ENCODE data around the gene THSD4. TPM values are rescaled to one million over a fixed set of nuclear protein-coding genes. Genes with fewer than 3 reads are reported as not detected.

The THSD4 gene
- total and polyA plus RNA-seq, 2 of the 8 experiments (the other 6 are each of a cell fraction or from before 2014, with no cell fraction given) = 2.5 to 6.2 TPM

DNA sequence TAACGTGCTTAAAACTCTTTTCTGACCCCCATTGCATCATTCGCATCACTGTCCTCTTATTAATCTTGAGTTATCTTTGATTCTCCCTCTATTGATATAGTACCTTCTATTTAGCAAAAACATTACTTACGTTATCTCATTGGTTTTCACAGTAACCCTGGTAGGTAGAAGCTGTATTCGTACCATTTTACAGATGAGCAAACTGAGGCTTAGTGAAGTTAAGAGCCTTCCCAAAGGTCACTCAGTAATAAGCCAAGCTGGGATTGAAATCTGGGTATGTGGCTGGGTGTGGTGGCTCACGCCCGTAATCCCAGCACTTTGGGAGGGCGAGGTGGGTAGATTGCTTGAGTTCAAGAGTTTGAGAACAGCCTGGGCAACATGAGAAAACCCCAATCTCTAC is 244.0 kb downstream of the THSD4 start:
- no peaks in the 10 kb centered on the region for H3K27me3 ChIP-seq (replicated peaks in 1 of 4; ENCODE audit: control insufficient read depth in 3 of 4, extremely low read depth in 1 of 4, insufficient read depth in 3 of 4, low read length in 3 of 4)
- H3K27ac ChIP-seq (ENCODE audit: low read depth, low read length) = no peak overlapping the region
- no peak overlapping the region for H2BK20ac ChIP-seq (ENCODE audit: low read length)
- no peaks in the 10 kb centered on the region for H3K79me1 ChIP-seq (ENCODE audit: low read depth, low read length)
- no peaks in the 10 kb centered on the region for H4K20me1 ChIP-seq (replicated peaks in 1 of 2; ENCODE audit: control insufficient read depth in 1 of 2, insufficient read depth in 2 of 2, low read length in 2 of 2)
- H2BK5ac ChIP-seq (ENCODE audit: low read depth, low read length) = no peak overlapping the region
- H3K23me2 ChIP-seq (ENCODE audit: low read depth, low read length) = no peaks in the 10 kb centered on the region
- no peak overlapping the region for H2BK120ac ChIP-seq (replicated peaks; ENCODE audit: low read depth, low read length)
- H3K79me2 ChIP-seq (ENCODE audit: control insufficient read depth in 1 of 2, insufficient read depth in 2 of 2, low read length in 2 of 2) = no peaks in the 10 kb centered on the region
- WGBS, 2 experiments (ENCODE audit: extremely low coverage in 1 of 2, insufficient coverage in 1 of 2, insufficient read length in 1 of 2, insufficient replicate concordance in 2 of 2, low coverage in 1 of 2, low lambda C conversion rate in 2 of 2, missing lambda C conversion rate in 1 of 2) = 87% methylated on average over 7 of the region's 7 CpGs; no CpG with 5 or more reads in 1 of the 2 experiments
- H3K9ac ChIP-seq (replicated peaks in 1 of 4; ENCODE audit: extremely low read depth in 1 of 4, low read depth in 3 of 4, low read length in 3 of 4) = no peak overlapping the region
- H2AK5ac ChIP-seq (ENCODE audit: low read depth, low read length) = no peak overlapping the region
- H3K4me2 ChIP-seq (ENCODE audit: insufficient read depth in 1 of 2, low read depth in 2 of 2, low read length in 2 of 2) = no peak overlapping the region
- H3K4me1 ChIP-seq (replicated peaks in 1 of 4; ENCODE audit: control insufficient read depth in 3 of 4, insufficient read depth in 4 of 4, low read length in 3 of 4) = peaks cover 6 to 18% (median 9%) of the 10 kb centered on the region in 4 experiments; a peak in 6 of 7 replicates
- FAIRE-seq (no peak), DNase-seq (ENCODE audit: low read depth in 1 of 2, low spot score in 2 of 2) (no peak)
- no peaks in the 10 kb centered on the region for H3K36me3 ChIP-seq (ENCODE audit: control insufficient read depth in 2 of 4, insufficient read depth in 4 of 4, low read length in 3 of 4)
- H4K5ac ChIP-seq (ENCODE audit: insufficient read length, low read depth, low read length) = no peak overlapping the region
- H4K91ac ChIP-seq (replicated peaks; ENCODE audit: insufficient read length, low read length) = no peak overlapping the region
- no peak overlapping the region for H3K18ac ChIP-seq (ENCODE audit: extremely low read depth, low read length)
- no peak overlapping the region for H2BK12ac ChIP-seq (ENCODE audit: low read depth, low read length)
- H3K4me3 ChIP-seq (ENCODE audit: extremely low read depth in 1 of 4, insufficient read depth in 2 of 4, low read depth in 3 of 4, low read length in 4 of 4) = no peak overlapping the region
- CTCF ChIA-PET (ENCODE audit: partially characterized antibody) = interaction anchor here (1.3 kb wide), 1 partner anchor 65 kb away, joined by 3 read pairs; no protein-coding TSS in a partner anchor
- TF ChIP-seq NANOG (IDR thresholded peaks at IDR 0.05; ENCODE audit: insufficient read depth, low read depth, low read length, poor library complexity, severe bottlenecking) = no peak
- no peak for TF ChIP-seq EGR1 (IDR thresholded peaks at IDR 0.05; ENCODE audit: borderline replicate concordance, low read depth, low read length)
- no peak for TF ChIP-seq CBX8 (IDR thresholded peaks at IDR 0.05; ENCODE audit: borderline replicate concordance, low read depth, low read length)
- TF ChIP-seq KDM1A (IDR thresholded peaks at IDR 0.05; ENCODE audit: borderline replicate concordance, low read length) = 0 out of 2 replicates have a peak, but pooled peaks have one; percentile 43
- no peak overlapping the region for H2AFZ ChIP-seq (ENCODE audit: low read length)
- no peak overlapping the region for H2BK15ac ChIP-seq (ENCODE audit: low read length)
- no peaks in the 10 kb centered on the region for H3K9me3 ChIP-seq (ENCODE audit: insufficient read depth in 2 of 2, low read depth in 1 of 2, low read length in 1 of 2)
- H3K23ac ChIP-seq (ENCODE audit: insufficient read length) = no peak overlapping the region
- no peak overlapping the region for H4K8ac ChIP-seq (ENCODE audit: extremely low read depth, insufficient read depth, low read length)
- H3K56ac ChIP-seq (replicated peaks; ENCODE audit: insufficient read length, low read depth, low read length) = no peak overlapping the region
- POLR2A ChIA-PET (ENCODE audit: partially characterized antibody) = interaction anchor here (1.4 kb wide), 1 partner anchor 18 kb away, joined by 3 read pairs; no protein-coding TSS in a partner anchor
- H3K4ac ChIP-seq (replicated peaks; ENCODE audit: insufficient read length, low read depth, low read length) = no peak overlapping the region
- no peak overlapping the region for H3K14ac ChIP-seq (ENCODE audit: insufficient read length)

Measured in H1 (cell line).